RPMI7951 (cell line): ENCODE data around the gene PKP4. TPM values are rescaled to one million over a fixed set of nuclear protein-coding genes. Genes with fewer than 3 reads are reported as not detected.

ENCODE experiments used
- DNase-seq: peaks from one replicate; pipeline ENCODE4 v3.0.0-alpha.2; 2012; ENCODE audit warnings: low read depth
- total RNA-seq: library from RNA; depleted of rRNA; stranded (reverse); fragments of >200 nt; shearing (Covaris generic); gene quantifications from 2 replicates; pipeline ENCODE4 v1.2.3, GENCODE V29; 2014

PKP4 gene
- total RNA-seq, 1 experiment from 2014 or later, result 33.5 TPM

DNA sequence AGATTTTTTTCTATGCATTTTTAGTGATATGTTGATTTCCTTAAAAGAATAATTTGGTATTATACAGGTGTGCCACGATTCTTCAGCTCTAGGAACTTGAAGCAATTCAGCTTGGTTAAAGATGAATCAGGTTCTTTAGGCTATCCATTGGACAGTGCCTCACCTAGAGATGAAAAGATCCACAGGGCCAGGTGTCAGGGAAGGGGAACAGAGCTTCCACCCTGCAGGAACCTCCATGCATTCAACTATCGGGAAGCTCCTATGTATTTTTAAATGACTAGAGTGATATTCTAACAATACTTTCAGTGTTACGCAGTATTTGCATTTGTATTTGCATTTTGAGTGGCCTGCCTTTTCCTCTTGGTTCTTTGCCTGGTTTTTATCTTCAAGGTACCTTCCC, 40.2 kb downstream of the PKP4 start:
- no peak for DNase-seq

DNA sequence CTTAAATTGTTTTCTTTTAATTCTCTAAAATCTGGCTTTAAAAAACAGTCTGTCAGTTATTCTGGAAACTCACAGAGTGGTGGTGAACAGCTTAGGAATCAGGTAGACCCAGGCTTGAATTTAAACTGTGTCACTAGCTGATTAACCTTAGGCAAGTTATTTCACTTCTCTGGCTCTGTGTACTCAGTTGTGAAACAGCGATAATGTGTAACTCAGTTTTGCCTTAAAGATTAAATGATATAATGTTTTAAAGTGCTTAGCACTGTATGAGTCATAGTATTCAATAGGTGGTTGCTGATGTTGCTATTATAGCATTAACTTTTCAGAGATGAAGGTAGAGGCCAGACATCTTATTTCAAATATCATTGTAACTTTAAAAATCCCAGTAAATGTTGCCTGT, 40.7 kb downstream of the PKP4 start:
- DNase-seq, result no peak

DNA sequence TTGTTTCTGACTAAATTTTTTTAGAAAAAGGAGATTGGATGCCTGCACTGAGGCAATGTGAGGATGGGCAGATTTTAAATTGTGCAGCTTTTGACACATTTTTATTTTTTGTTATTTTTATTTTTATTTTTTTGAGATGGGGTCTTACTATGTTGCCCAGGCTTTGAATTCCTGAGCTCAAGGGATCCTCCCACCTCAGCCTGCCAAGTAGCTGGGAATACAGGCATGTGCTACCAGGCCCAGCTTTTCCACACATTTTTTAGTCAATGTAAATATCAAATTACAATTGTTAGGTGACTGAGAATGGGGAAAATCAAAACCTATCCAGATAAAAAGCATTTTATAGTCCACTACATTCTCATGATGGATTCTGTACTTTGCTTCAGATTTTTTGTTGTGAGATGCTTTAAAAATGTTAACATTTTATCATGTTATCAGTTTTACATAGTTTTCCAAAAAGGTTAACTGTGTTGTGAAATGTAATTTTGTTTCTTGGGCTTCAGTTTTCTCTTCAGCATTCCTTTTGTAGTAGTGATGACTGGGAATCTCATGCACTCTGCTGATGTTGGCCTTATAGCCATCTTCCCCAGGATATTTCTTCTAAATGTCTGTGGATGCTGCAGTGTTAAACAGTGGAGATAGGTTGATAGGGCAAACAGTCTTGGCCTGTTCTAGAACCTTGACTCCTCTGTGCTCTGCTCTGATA, 41.4 kb downstream of the PKP4 start:
- no peak for DNase-seq

DNA sequence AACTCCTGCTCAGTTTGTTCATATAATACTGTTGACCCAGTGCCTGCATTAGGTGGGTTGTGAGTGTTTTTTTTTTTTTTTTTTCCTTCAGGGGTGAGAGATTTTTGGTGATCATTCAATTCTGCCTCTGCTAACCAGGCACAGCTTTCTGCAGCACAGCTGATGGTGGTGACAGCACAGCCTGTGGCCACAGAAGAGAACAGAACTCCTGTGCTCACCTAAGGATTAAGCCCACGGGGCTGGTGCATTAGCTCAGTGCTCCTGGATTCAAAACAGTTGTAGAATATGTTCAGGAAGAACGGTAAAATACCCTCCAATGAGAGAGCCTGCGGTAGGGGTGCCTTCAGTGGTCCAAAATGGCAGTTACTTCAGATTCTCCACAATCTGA, 42.0 kb downstream of the PKP4 start:
- DNase-seq, result no peak

- DNase-seq, result no peak
Observed at GRCh38 chr2:158499383-158499782, 42.6 kb downstream of the PKP4 start.

GRCh38 chr2:158500333-158500732, 43.6 kb downstream of the PKP4 start:
- no peak for DNase-seq

- no peak for DNase-seq
Observed at GRCh38 chr2:158501301-158501700, 44.5 kb downstream of the PKP4 start.

DNA sequence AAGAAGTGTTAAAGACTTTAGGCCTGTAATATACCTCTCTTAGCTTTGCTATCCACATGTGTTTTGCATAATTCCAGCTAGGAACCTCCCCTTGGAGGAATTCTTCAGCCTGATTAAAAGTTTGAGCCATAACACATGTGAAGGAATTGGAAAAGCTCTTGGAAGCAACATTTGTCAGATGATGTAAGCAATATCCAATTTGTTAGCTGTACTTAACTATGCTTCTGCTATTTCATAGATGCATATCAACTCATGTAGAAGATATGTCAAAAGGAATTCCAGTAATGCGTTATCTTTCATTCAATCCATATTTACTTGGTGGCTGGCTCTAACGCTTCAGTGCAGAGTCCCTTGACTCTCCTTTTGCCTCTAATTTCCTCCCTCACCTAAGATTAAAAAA, 46.2 kb downstream of the PKP4 start:
- peak; percentile 17 for DNase-seq

DNA sequence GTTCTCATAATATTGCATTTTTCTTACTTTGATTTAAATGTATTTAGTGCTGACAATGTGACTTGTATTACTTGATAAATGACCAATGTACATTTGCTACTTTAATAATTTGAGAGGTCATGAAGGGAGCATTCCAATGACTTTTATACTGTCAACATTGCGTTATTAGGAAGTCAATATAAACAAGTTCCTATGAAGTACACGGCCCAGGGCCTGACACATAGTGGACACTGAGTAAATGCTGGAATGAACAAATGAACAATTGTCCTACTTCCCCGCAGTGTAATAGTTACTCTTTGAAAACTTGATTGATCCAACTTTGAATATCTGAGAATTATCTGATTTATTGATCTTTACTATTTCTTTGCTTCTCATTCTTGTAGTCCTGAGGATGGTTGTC, 47.3 kb downstream of the PKP4 start:
- DNase-seq, result no peak

DNA sequence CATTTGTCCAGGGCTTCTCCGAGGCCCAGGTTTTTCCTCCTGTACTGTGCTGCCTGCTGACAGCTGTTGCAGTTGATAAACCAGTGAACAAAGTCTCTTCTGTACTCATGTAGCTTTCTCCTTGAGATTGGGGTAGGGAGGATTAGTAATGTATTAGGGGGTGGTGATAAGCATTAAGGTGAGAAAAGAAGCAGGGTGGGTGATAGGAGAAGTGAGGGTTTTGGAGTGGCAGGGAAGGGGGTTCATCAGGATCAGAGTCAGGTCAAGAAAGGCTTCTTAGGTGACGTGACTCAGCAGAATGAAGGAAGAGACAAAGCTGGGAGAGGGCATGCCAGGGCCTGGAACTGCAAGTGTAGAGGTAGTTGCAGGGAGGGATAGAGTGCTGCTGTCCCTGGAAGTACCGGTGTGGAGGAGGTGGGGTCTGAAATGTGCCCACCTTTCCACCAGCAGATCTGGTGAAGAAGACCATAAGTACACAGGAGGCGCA, 48.7 kb downstream of the PKP4 start:
- no peak for DNase-seq

DNA sequence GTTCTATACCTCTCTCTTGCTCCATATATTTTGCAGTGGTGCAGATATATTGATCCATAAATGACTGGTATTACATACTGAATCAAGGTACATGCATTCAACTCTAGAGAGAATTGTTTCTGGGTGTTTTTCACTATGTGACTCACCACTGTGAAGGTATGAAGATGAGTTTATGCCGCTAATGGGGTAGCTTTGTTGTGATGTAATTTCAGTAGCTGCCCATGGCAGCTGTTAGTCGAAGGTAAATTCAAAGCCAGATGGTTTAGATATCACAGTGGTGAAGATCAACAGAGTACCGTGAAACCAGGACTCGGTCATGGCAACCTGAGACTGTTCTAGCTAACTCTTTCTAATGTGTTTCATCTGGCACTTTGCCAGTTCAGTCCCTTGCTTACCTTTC, 50.4 kb downstream of the PKP4 start:
- no peak for DNase-seq

GRCh38 chr2:158507679-158508078, 50.9 kb downstream of the PKP4 start:
- DNase-seq, result no peak

DNA sequence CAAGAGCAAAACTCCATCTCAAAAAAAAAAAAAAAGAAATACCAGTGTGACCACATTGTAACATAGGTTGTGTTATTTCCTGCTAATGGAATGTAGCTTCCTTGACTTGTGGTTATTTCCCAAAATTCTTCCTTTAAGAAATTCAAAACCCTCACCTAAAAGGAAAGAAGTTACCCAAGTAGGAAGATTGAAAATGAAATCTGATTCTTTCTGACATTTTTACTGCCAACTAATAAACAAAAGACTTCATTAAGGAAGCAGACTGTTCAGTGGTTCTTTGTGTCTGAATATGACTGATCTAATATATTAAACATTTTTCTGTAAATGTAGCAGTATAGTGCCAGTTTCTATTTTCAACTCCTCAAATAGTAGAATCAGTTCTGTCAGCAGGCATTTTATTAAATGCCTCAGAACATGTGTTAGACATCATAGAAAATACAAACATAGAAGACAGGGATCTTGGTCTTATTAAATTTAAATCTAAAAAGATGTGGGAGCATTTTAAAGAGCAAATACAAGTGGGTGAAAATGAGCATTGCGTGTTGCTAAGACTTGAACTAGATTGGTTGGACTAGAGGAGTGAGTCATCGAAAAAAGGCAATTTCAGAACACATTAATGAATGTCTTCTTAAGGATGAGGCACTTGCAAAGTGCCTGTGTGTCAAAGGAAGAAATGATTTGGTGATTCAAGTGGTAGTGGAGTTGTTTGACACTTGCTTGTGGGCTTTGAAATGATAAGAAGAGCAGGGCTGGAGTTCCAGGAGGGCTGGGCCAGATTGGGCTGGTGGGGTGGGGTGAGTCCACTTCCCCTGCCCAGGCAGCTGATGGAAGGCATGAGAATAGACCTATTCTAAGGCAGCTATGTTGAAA, 53.4 kb downstream of the PKP4 start:
- DNase-seq, result peak; percentile 39

GRCh38 chr2:158510887-158511286, 54.1 kb downstream of the PKP4 start:
- no peak for DNase-seq

- DNase-seq, result no peak
Observed at GRCh38 chr2:158511706-158512105, 55.0 kb downstream of the PKP4 start.

GRCh38 chr2:158512323-158512722, 55.6 kb downstream of the PKP4 start:
- no peak for DNase-seq

- DNase-seq, result no peak
Observed at GRCh38 chr2:158513841-158514240, 57.1 kb downstream of the PKP4 start.

GRCh38 chr2:158518084-158518483, 61.3 kb downstream of the PKP4 start:
- DNase-seq, result no peak

DNA sequence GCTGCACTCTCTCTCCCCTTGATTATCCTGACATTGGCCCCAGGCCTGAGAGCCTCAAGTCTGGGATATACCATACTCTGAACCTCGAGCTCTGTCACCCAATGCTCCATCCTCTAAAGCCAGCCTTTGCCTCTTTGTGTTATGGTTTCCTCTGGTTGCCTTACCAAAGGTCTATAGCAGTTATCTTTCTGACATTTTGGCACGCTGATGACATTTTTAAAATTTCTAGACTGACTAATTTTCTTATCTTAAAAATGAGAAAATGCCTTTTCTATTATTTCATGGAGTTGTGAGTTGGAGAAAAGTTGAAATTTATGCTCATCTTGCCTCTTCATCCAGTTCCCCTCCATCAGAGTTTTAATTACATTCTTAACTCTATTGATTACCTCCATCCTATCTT, 62.7 kb downstream of the PKP4 start:
- DNase-seq, result no peak

DNA sequence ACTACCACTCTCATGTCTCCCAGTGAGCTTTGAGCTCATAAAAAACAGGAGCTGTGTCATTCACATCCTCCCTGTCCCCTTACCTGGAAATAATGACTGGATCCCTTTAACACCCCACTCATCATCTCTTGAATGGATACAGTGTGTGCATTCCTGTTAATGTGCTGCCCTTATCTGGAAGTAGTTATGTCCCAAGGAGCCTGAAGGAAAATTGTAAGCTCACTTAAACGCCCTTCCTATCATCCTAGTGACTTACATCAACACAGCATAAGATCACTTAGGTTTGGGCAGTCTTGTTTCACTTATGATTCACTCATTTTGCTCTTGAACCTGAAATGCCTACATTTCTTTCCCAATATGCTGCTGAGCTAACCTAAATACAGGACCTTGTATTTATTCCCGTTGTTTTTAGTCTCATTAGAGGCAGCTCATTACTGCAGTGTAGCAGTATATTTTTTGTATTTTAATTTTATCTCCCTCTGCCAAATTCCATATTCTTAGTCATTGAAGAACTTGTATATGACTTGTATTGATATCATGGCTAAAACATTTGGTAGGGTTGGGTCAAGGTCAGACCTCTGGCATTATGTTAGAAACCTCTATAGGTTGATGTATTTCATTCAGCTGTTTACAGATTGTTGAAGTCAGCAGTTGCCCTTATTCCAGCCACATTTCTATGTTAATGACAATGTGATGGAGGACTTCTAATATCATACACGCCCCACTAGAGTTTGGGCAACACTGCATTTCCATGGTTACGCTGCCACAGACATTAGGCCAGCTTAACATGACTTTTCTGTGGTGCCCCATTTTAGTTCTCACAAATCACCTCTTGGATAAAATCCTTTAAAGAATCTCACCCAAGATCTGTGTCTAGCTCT, 72.9 kb downstream of the PKP4 start:
- DNase-seq, result peak; percentile 69

DNA sequence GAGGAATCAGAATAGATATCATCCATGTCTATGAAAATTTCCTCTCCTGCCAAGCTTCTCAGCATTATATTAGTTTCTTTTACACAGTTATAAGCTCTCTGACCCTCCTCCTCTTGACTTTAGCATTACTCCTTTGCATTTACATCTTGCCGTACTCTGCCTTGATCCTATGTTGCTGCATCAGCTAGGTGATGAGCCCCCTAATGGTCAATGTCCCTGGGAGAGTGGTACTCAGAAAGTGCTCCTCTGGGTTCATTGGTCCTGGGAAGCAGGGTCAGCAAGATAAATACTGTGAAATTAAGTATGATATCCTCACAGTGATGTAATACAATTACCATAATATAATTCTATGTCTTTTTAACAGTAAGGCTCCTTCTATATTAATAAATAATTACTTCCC, 74.1 kb downstream of the PKP4 start:
- DNase-seq, result no peak

DNA sequence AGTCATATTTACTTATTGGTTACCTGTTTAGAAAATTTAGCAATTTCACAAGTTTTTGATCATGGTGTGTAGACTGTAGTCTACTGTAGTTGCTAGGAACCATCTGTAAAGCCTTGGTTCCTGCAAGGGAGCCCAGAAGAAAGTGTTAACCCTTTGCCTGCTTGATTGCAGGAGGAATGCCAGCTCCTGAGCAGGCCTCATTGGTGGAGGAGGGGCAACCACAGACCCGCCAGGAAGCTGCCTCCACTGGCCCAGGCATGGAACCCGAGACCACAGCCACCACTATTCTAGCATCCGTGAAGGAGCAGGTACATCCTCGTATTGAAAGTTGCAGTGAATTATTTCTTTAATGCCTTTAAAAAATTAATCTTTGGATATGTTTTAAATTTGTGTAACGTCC, 76.3 kb downstream of the PKP4 start:
- DNase-seq, result no peak
